Type B pancreatic cell (in vitro differentiated cells): ENCODE results near the gene BEND2. TPM values are rescaled to one million over a fixed set of nuclear protein-coding genes. Genes with fewer than 3 reads are reported as not detected.

Source experiments
- DNase-seq: peaks from one replicate; pipeline ENCODE4 v3.0.0; 2021; ENCODE audit warnings: mixed read lengths; ENCODE audit not compliant: unreplicated experiment; ENCODE audit errors: extremely low spot score
- H3K27ac Mint-ChIP-seq: 2 replicates; pipeline ENCODE4 v1.8.0; 2021; ENCODE audit warnings: mild to moderate bottlenecking, mixed read lengths
- H3K27me3 Mint-ChIP-seq: 2 replicates; pipeline ENCODE4 v1.8.0; 2021; ENCODE audit warnings: mixed read lengths
- H3K36me3 Mint-ChIP-seq: 2 replicates; pipeline ENCODE4 v1.8.0; 2021; ENCODE audit warnings: mixed read lengths
- H3K4me1 Mint-ChIP-seq: one replicate; pipeline ENCODE4 v1.8.0; 2021; ENCODE audit warnings: mixed read lengths; ENCODE audit not compliant: unreplicated experiment
- H3K4me3 Mint-ChIP-seq: 2 replicates; pipeline ENCODE4 v1.8.0; 2021; ENCODE audit warnings: mild to moderate bottlenecking, mixed read lengths
- H3K9me3 Mint-ChIP-seq: 2 replicates; pipeline ENCODE4 v1.8.0; 2021; ENCODE audit warnings: mixed read lengths
- CTCF ChIP-seq: fragments of 200-600 bp; sonication (generic); conservative IDR thresholded peaks from 2 replicates; pipeline ENCODE4 v1.5.0; 2021; ENCODE audit warnings: antibody characterized with exemption, mild to moderate bottlenecking
- total RNA-seq: library from RNA; stranded (reverse); gene quantifications from 2 replicates; pipeline ENCODE4 v1.2.1, GENCODE V29; 2021; ENCODE audit warnings: low replicate concordance

Gene BEND2
- total RNA-seq, 1 donor from 2014 or later: not detected

- Mint-ChIP-seq H3K9me3 (no peaks in the 10 kb centered on the region), H3K27me3 (no peaks in the 10 kb centered on the region), H3K4me1 (no peaks in the 10 kb centered on the region), H3K27ac (no peak overlapping the region), H3K4me3 (no peak overlapping the region), H3K36me3 (no peaks in the 10 kb centered on the region)
- no peak for DNase-seq
- TF ChIP-seq CTCF: no peak
Measured at GRCh38 chrX:18146954-18147353, 73.7 kb downstream of the BEND2 start.

GRCh38 chrX:18146009-18146408 is 74.7 kb downstream of the BEND2 start:
- no peak for TF ChIP-seq CTCF
- Mint-ChIP-seq H3K27ac (no peak overlapping the region), H3K36me3 (no peaks in the 10 kb centered on the region), H3K4me3 (no peak overlapping the region), H3K9me3 (no peaks in the 10 kb centered on the region), H3K27me3 (no peaks in the 10 kb centered on the region), H3K4me1 (no peaks in the 10 kb centered on the region)
- DNase-seq: no peak

- Mint-ChIP-seq H3K36me3 (no peaks in the 10 kb centered on the region), H3K4me1 (no peaks in the 10 kb centered on the region), H3K9me3 (no peaks in the 10 kb centered on the region), H3K27me3 (no peaks in the 10 kb centered on the region), H3K4me3 (no peak overlapping the region), H3K27ac (no peak overlapping the region)
- no peak for DNase-seq
- TF ChIP-seq CTCF: no peak
Measured at GRCh38 chrX:18136816-18137215, 83.9 kb downstream of the BEND2 start.

GRCh38 chrX:18133605-18134004 is 87.1 kb downstream of the BEND2 start:
- no peaks in the 10 kb centered on the region for H3K9me3 Mint-ChIP-seq
- no peak overlapping the region for H3K27ac Mint-ChIP-seq
- TF ChIP-seq CTCF: no peak
- DNase-seq: no peak
- H3K4me3 Mint-ChIP-seq: no peak overlapping the region
- no peaks in the 10 kb centered on the region for H3K4me1 Mint-ChIP-seq
- H3K36me3 Mint-ChIP-seq: no peaks in the 10 kb centered on the region
- no peaks in the 10 kb centered on the region for H3K27me3 Mint-ChIP-seq

- Mint-ChIP-seq H3K36me3 (no peaks in the 10 kb centered on the region), H3K4me3 (no peak overlapping the region)
Measured at GRCh38 chrX:18129690-18130089, 91.0 kb downstream of the BEND2 start.

More at GRCh38 chrX:18129690-18130089, 91.0 kb downstream of the BEND2 start:
- no peak for TF ChIP-seq CTCF
- H3K27ac Mint-ChIP-seq: no peak overlapping the region
- H3K27me3 Mint-ChIP-seq: no peaks in the 10 kb centered on the region
- no peaks in the 10 kb centered on the region for H3K9me3 Mint-ChIP-seq
- H3K4me1 Mint-ChIP-seq: no peaks in the 10 kb centered on the region
- no peak for DNase-seq
